Upper lobe of right lung (tissue), 1 donor: ENCODE data around the gene EEF1AKMT1. TPM values are rescaled to one million over a fixed set of nuclear protein-coding genes. Genes with fewer than 3 reads are reported as not detected.

ENCODE experiments used
- ATAC-seq: fragments of 200-7000 bp; cut with Tn5 transposase; one replicate; pipeline ENCODE4 v1.9.1; 2020; ENCODE audit warnings: mild to moderate bottlenecking, moderate library complexity
- DNase-seq: peaks from one replicate; pipeline ENCODE4 v3.0.0-alpha.2; 2020
- H3K27ac ChIP-seq: fragments of 200-600 bp; one replicate; pipeline ENCODE4 v1.8.0; 2022
- H3K27me3 ChIP-seq: fragments of 200-600 bp; one replicate; pipeline ENCODE4 v1.8.0; 2022; ENCODE audit warnings: mild to moderate bottlenecking
- H3K36me3 ChIP-seq: fragments of 200-600 bp; one replicate; pipeline ENCODE4 v1.8.0; 2022
- H3K4me1 ChIP-seq: fragments of 200-600 bp; one replicate; pipeline ENCODE4 v1.8.0; 2022
- H3K4me3 ChIP-seq: fragments of 200-600 bp; one replicate; pipeline ENCODE4 v1.8.0; 2022; ENCODE audit warnings: mild to moderate bottlenecking
- H3K9me3 ChIP-seq: fragments of 200-600 bp; one replicate; pipeline ENCODE4 v1.8.0; 2022
- intact Hi-C: fragments of 100-400 bp; cut with DNase I; formaldehyde crosslinking; loops from one replicate; pipeline ENCODE4 v1.11.0; 2022
- total RNA-seq: library from RNA; stranded (reverse); fragmentation: NEBNext Ultra II Directional; extraction: Animal tissue kit (Norgen Biotek cat#: 25700); gene quantifications from one replicate; pipeline ENCODE4 v1.2.1, GENCODE V29; 2021
- TF ChIP-seq, protein P1 (sequence below): fragments of 200-600 bp; IDR thresholded peaks from one replicate; pipeline ENCODE4 v1.8.0; 2022; ENCODE audit warnings: antibody characterized with exemption
- donor health status: DM: no; HTN: yes; CAD: no; lungs with severe emphysema.

The EEF1AKMT1 gene
- total RNA-seq, 1 donor from 2014 or later: 8.9 TPM

DNA sequence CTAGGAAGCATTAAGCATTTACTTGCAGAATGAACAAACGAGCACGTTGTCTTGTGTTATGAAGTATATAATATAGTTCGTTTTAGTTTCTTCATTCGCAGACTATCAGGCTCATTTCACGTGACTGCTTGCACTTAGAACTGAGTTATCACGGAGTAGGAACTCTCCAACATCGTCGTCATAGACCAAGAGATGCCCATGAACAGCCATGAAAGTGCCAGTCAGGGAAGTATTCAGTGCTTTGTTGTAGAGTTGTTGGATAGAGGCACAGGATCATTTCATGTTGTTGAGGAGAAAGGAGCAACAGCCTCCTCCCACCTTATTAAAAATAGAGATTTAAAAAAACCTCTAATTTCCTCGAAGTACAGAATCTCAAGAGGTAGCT, 71.2 kb downstream of the EEF1AKMT1 start:
- Histone ChIP-seq H3K4me3 (peak overlapping the region; percentile 58), H3K4me1 (peaks cover 11% of the 10 kb centered on the region), H3K9me3 (no peaks in the 10 kb centered on the region), H3K27me3 (no peaks in the 10 kb centered on the region), H3K27ac (no peak overlapping the region), H3K36me3 (no peaks in the 10 kb centered on the region)
- intact Hi-C loops: no loop called here
- TF ChIP-seq, protein P1, sequence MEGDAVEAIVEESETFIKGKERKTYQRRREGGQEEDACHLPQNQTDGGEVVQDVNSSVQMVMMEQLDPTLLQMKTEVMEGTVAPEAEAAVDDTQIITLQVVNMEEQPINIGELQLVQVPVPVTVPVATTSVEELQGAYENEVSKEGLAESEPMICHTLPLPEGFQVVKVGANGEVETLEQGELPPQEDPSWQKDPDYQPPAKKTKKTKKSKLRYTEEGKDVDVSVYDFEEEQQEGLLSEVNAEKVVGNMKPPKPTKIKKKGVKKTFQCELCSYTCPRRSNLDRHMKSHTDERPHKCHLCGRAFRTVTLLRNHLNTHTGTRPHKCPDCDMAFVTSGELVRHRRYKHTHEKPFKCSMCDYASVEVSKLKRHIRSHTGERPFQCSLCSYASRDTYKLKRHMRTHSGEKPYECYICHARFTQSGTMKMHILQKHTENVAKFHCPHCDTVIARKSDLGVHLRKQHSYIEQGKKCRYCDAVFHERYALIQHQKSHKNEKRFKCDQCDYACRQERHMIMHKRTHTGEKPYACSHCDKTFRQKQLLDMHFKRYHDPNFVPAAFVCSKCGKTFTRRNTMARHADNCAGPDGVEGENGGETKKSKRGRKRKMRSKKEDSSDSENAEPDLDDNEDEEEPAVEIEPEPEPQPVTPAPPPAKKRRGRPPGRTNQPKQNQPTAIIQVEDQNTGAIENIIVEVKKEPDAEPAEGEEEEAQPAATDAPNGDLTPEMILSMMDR: no peak
- ATAC-seq: no peak
- DNase-seq: no peak

DNA sequence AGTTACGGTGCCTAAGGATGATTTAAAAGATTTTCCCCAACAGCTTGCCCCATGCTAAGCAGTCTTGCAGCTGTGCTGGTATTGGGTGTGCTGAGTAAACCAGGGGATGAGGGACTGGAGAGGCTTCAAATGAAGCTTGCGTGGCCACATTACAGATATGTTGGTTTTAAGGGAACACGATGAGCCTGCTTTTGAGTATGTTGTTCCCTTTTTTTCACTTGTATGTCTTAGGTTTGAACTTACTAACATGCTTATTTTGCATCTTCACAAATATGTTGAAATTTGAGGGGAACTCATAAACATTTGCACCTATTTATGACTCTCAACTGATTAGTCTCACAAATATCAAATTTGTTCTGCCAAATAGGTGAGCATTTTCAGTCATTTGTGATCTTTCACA, 72.3 kb downstream of the EEF1AKMT1 start:
- ATAC-seq (no peak), DNase-seq (no peak)
- Histone ChIP-seq H3K36me3 (no peaks in the 10 kb centered on the region), H3K4me1 (peaks cover 11% of the 10 kb centered on the region), H3K9me3 (no peaks in the 10 kb centered on the region), H3K4me3 (no peak overlapping the region), H3K27ac (no peak overlapping the region), H3K27me3 (no peaks in the 10 kb centered on the region)
- TF ChIP-seq, protein P1: no peak
- intact Hi-C loops: no loop called here

DNA sequence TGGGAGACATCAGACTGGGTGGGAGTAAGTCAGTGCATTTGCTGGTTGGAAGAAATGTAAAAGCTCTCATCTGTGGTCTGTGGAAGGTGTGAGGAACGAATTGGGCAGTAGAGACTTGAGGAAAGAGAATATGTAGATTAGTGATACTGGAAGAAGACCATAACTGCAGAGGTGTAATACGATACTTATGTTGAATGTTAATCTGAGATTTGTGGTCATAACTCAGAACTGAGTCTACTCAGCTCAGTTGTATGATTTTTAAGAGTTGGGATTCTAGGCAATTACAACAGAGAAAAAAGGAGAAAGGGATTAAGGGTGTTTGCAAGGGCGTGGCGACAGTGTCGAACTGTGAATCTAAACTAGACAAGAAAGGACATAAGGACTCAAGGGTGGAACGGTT, 73.5 kb downstream of the EEF1AKMT1 start:
- Histone ChIP-seq H3K9me3 (no peaks in the 10 kb centered on the region), H3K4me3 (no peak overlapping the region), H3K36me3 (no peaks in the 10 kb centered on the region), H3K27me3 (no peaks in the 10 kb centered on the region), H3K4me1 (peaks cover 11% of the 10 kb centered on the region), H3K27ac (no peak overlapping the region)
- DNase-seq (no peak), ATAC-seq (no peak)
- intact Hi-C loops: no loop called here
- TF ChIP-seq, protein P1: no peak

DNA sequence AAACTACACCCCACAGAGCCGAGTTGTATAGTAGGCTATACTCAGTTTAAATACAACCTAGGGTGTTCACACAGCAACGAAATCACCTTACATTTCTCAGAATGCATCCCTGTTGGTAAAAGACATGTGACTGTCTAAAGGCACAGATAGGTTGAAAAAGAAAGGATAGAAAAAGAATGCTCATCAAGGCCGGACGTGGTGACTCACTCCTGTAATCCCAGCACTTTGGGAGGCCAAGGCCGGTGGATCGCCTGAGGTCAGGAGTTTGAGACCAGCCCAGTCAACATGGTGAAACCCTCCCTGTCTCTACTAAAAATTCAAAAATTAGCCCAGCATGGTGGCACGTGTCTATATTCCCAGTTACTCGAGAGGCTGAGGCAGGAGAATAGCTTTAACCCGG, 74.0 kb downstream of the EEF1AKMT1 start:
- DNase-seq (no peak), ATAC-seq (no peak)
- TF ChIP-seq, protein P1: no peak
- H3K4me3 ChIP-seq: no peak overlapping the region
- no peak overlapping the region for H3K27ac ChIP-seq
- H3K36me3 ChIP-seq: no peaks in the 10 kb centered on the region
- intact Hi-C loops: no loop called here
- H3K9me3 ChIP-seq: no peaks in the 10 kb centered on the region
- H3K27me3 ChIP-seq: no peaks in the 10 kb centered on the region
- peaks cover 11% of the 10 kb centered on the region for H3K4me1 ChIP-seq

DNA sequence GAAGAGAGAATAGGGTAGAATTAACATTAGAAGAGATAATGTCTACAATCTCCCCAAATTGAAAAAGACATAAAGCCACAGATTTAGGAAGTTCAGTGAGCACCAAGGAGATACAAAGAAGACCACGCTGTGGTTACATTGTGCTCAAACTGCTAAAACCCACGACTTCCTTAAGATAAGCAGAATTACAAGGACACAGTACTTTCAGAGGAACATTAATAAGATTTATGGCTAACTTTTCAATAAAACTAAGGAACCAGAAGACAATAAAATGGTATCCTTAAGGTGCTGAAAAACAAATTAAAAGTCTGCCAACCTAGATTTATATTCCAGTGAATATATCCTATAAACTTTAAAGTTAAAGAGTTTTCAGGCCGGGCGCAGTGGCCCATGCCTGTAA, 77.7 kb downstream of the EEF1AKMT1 start:
- DNase-seq (no peak), ATAC-seq (no peak)
- intact Hi-C loops: no loop called here
- no peaks in the 10 kb centered on the region for H3K4me1 ChIP-seq
- H3K4me3 ChIP-seq: no peak overlapping the region
- H3K36me3 ChIP-seq: peaks cover 2% of the 10 kb centered on the region
- no peaks in the 10 kb centered on the region for H3K9me3 ChIP-seq
- no peak overlapping the region for H3K27ac ChIP-seq
- TF ChIP-seq, protein P1: no peak
- no peaks in the 10 kb centered on the region for H3K27me3 ChIP-seq

DNA sequence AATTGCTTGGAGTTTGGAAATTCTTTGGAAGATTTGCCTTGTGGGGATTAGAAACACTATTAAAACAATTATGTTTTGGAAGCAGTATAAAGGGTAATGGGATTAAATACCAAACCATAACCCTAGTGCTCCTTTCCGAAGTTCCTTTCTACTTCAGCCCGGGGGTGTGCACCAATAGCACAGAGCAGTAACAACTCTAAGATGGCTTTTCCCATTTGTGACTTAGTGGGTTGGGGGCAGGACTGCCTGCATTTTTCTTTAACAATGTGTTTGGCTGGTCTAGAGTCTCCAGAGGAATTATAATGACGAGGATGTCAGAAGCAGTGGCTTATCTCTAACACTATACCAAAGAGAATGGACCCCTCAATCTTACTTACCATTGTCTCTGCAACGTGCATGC, 82.1 kb downstream of the EEF1AKMT1 start:
- no peak for ATAC-seq
- no peak for DNase-seq
- TF ChIP-seq, protein P1: no peak
- no peaks in the 10 kb centered on the region for H3K4me1 ChIP-seq
- no peak overlapping the region for H3K4me3 ChIP-seq
- no peak overlapping the region for H3K27ac ChIP-seq
- H3K9me3 ChIP-seq: no peaks in the 10 kb centered on the region
- intact Hi-C loops: no loop called here
- no peaks in the 10 kb centered on the region for H3K27me3 ChIP-seq
- H3K36me3 ChIP-seq: peaks cover 10% of the 10 kb centered on the region
